ENCODE measurements around the gene MLH1. TPM values are rescaled to one million over a fixed set of nuclear protein-coding genes. Genes with fewer than 3 reads are reported as not detected.
"Not testable (repeated sequence)": the region's sequence is repeated elsewhere in the genome, so short reads cannot be mapped to it uniquely, and the experiment has no call there.

Gene MLH1
- total and polyA plus RNA-seq, 10 of the 15 experiments (the other 5 are each of a cell fraction or from before 2014, with no cell fraction given), result 58.6 to 109 (median 81.4) TPM

DNA sequence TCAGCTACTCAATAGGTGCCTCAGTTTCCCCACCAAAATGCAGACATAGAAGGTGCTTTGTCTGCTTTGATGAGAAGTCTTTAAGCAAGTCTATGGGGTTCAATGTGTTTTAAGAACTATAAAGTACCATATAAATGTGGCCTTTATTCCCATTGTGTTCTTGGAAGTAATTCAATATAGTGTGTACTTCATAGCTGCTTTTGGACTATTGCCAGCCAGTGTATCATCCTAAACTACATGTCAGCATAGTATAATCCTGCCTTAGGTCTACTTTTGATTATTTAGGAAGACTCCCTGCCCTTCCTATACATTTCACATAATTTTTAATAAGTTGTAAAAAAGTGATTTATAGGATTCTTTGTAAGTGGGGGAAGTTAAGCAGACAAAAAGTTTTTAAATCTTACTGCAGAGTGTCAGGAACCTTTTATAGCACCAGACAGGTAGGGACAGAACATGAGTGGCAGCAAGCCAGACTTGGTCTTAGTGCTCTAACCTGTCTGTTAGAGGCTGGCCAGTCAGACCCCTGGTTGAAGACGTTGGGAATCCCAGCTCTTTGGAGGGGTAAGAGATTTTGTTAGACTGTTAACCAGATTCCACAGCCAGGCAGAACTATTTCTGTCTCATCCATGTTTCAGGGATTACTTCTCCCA is 48.4 kb downstream of the MLH1 start:
- in situ Hi-C loops (cut with MboI), result no loop called here
- no peak for FAIRE-seq

DNA sequence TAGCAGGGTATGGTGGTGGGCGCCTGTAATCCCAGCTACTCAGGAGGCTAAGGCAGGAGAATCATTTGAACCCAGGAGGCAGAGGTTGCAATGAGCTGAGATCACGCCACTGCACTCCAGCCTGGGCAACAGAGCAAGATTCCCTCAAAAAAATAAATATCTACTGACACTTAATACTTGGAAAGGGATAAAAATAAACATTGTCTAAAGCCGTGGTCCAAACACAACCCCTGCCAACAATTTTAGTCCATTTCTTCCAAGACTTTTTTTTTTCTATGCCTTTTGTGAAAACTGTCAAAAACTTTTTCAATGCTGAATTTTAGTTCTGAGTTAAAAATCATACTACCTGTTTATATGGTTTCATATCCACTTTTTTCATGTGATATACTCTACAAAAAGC is 49.4 kb downstream of the MLH1 start:
- BruUV-seq (replicated peaks); in situ Hi-C loops (cut with MboI): not testable (repeated sequence)

More for the DNA sequence above, 48.4 kb downstream of the MLH1 start:
- BruUV-seq (replicated peaks), result no TSS peak
- POLR2A ChIA-PET, result interaction anchor here (0.6 kb wide), 1 partner anchor 1548 kb away, joined by 4 read pairs; no protein-coding TSS in a partner anchor
- CTCF ChIA-PET, result no interaction called here
- H3K9me3 ChIP-seq (replicated peaks; ENCODE audit: control insufficient read depth, insufficient read depth, low read length), result no peaks in the 10 kb centered on the region; the same call in 2 of the 3 replicates
- no peak overlapping the region for H3K4me2 ChIP-seq (ENCODE audit: control insufficient read depth, insufficient read depth)
- peaks cover 14% of the 10 kb centered on the region in 2 experiments for H3K36me3 ChIP-seq (ENCODE audit: control insufficient read depth in 2 of 2, insufficient read depth in 2 of 2, low read length in 1 of 2)
- WGBS (ENCODE audit: insufficient coverage, insufficient replicate concordance, low lambda C conversion rate, missing lambda C conversion rate), result 100% methylated on average over 1 of the region's 1 CpG
- SMC1A ChIA-PET (ENCODE audit: uncharacterized antibody, unreplicated experiment), result interaction anchor here (1.5 to 1.9 kb wide), 2 partner anchors 17 to 77 kb away, joined by 3 to 9 read pairs; no protein-coding TSS in a partner anchor
- no peaks in the 10 kb centered on the region for H3K27me3 ChIP-seq (replicated peaks in 1 of 2; ENCODE audit: control insufficient read depth in 2 of 2, insufficient read depth in 2 of 2, low read length in 1 of 2)
- ATAC-seq (no peak), DNase-seq (ENCODE audit: low read depth, low spot score) (no peak)
- no peaks in the 10 kb centered on the region for H4K20me1 ChIP-seq (ENCODE audit: control insufficient read depth, insufficient read depth)
- no peak overlapping the region for H3K9ac ChIP-seq (ENCODE audit: control insufficient read depth, insufficient read depth, low read length)
- H3K27ac ChIP-seq (ENCODE audit: control insufficient read depth, insufficient read depth), result no peak overlapping the region
- TF ChIP-seq HDGF (IDR thresholded peaks at IDR 0.05) (no peak), HCFC1 (IDR thresholded peaks at IDR 0.05; ENCODE audit: low read length) (no peak), EP300 (IDR thresholded peaks at IDR 0.05; ENCODE audit: borderline replicate concordance in 1 of 2, control insufficient read depth in 1 of 2, low read depth in 2 of 2, low read length in 2 of 2) (no peak), NR2C1 (IDR thresholded peaks at IDR 0.05) (no peak), ESRRA (IDR thresholded peaks at IDR 0.05; ENCODE audit: low read length) (no peak), CTCF (IDR thresholded peaks at IDR 0.05 in 2 of 3, conservative IDR thresholded peaks at IDR 0.05 in 1 of 3; ENCODE audit: control insufficient read depth in 2 of 3, extremely low read depth in 1 of 3, insufficient read depth in 1 of 3, low read depth in 3 of 3, low read length in 3 of 3) (no peak), EGR1 (IDR thresholded peaks at IDR 0.05; ENCODE audit: borderline replicate concordance in 1 of 2, low read depth in 2 of 2, low read length in 2 of 2) (no peak), KDM1A (IDR thresholded peaks at IDR 0.05; ENCODE audit: borderline replicate concordance) (no peak), SMC3 (IDR thresholded peaks at IDR 0.05; ENCODE audit: borderline replicate concordance, low read length) (no peak), NR2C2 (IDR thresholded peaks at IDR 0.05; ENCODE audit: borderline replicate concordance, control insufficient read depth, insufficient read length, low read depth) (no peak)
- TF ChIP-seq, protein P1, sequence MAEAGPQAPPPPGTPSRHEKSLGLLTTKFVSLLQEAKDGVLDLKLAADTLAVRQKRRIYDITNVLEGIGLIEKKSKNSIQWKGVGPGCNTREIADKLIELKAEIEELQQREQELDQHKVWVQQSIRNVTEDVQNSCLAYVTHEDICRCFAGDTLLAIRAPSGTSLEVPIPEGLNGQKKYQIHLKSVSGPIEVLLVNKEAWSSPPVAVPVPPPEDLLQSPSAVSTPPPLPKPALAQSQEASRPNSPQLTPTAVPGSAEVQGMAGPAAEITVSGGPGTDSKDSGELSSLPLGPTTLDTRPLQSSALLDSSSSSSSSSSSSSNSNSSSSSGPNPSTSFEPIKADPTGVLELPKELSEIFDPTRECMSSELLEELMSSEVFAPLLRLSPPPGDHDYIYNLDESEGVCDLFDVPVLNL (IDR thresholded peaks at IDR 0.05; ENCODE audit: low read depth, low read length), result no peak
- RAD21 ChIA-PET (ENCODE audit: unreplicated experiment), result interaction anchor here (1.0 kb wide), 1 partner anchor 17 kb away, joined by 3 read pairs; no protein-coding TSS in a partner anchor
- intact Hi-C loops (cut with micrococcal nuclease; ENCODE audit: unreplicated experiment), result no loop called here
- H3K79me2 ChIP-seq (ENCODE audit: control insufficient read depth, insufficient read depth, low read length), result no peaks in the 10 kb centered on the region
- H3K4me1 ChIP-seq (ENCODE audit: control insufficient read depth, insufficient read depth, low read length), result no peaks in the 10 kb centered on the region
- H2AFZ ChIP-seq (ENCODE audit: control insufficient read depth, low read depth, low read length), result no peak overlapping the region
- H3K4me3 ChIP-seq, result no peak overlapping the region

More for the DNA sequence above, 49.4 kb downstream of the MLH1 start:
- H3K4me3 ChIP-seq; H3K27me3 ChIP-seq (replicated peaks in 1 of 2; ENCODE audit: control insufficient read depth in 2 of 2, insufficient read depth in 2 of 2, low read length in 1 of 2); H3K9me3 ChIP-seq (replicated peaks; ENCODE audit: control insufficient read depth, insufficient read depth, low read length); DNase-seq (ENCODE audit: low read depth, low spot score); CTCF ChIA-PET; H3K4me1 ChIP-seq (ENCODE audit: control insufficient read depth, insufficient read depth, low read length); H3K4me2 ChIP-seq (ENCODE audit: control insufficient read depth, insufficient read depth); RAD21 ChIA-PET (ENCODE audit: unreplicated experiment); H3K27ac ChIP-seq (ENCODE audit: control insufficient read depth, insufficient read depth); H4K20me1 ChIP-seq (ENCODE audit: control insufficient read depth, insufficient read depth); intact Hi-C loops (cut with micrococcal nuclease; ENCODE audit: unreplicated experiment); H3K79me2 ChIP-seq (ENCODE audit: control insufficient read depth, insufficient read depth, low read length); H2AFZ ChIP-seq (ENCODE audit: control insufficient read depth, low read depth, low read length); POLR2A ChIA-PET; FAIRE-seq; ATAC-seq; H3K9ac ChIP-seq (ENCODE audit: control insufficient read depth, insufficient read depth, low read length): not testable (repeated sequence)
- peaks cover 12 to 24% of the 10 kb centered on the region in 2 experiments for H3K36me3 ChIP-seq (ENCODE audit: control insufficient read depth in 2 of 2, insufficient read depth in 2 of 2, low read length in 1 of 2)
- SMC1A ChIA-PET (ENCODE audit: uncharacterized antibody, unreplicated experiment), result interaction anchor here (1.5 kb wide), 1 partner anchor 78 kb away, joined by 3 read pairs; no protein-coding TSS in a partner anchor
- 98% methylated on average over 3 of the region's 3 CpGs for WGBS (ENCODE audit: insufficient coverage, insufficient replicate concordance, low lambda C conversion rate, missing lambda C conversion rate)

Data from GM12878 (cell line).